ENCODE results near the gene HSPB6.

GRCh38 chr19:35716801-35717664 is 39.8 kb downstream of the HSPB6 start:
- TF ChIP-seq CTCF (conservative IDR thresholded peaks at IDR 0.05 in 1 of 2, IDR thresholded peaks at IDR 0.05 in 1 of 2; ENCODE audit: extremely low read depth in 1 of 2, insufficient read depth in 1 of 2, low read depth in 1 of 2, low read length in 2 of 2) = peak; percentile 55 to 79
- no peak for TF ChIP-seq EZH2 (IDR thresholded peaks at IDR 0.05; ENCODE audit: borderline replicate concordance, low read length)

Measured in mammary epithelial cell (primary cell).